ENCODE measurements around the gene ZNF592.

GRCh38 chr15:84794162-84794547 lies 45.8 kb downstream of the ZNF592 start:
- no peak for TF ChIP-seq POLR2A (IDR thresholded peaks at IDR 0.05; ENCODE audit: low read depth, low read length)
- no peak for TF ChIP-seq POLR2AphosphoS5 (IDR thresholded peaks at IDR 0.05; ENCODE audit: low read depth, low read length)
- no peak for TF ChIP-seq TAF1 (IDR thresholded peaks at IDR 0.05; ENCODE audit: borderline replicate concordance, low read depth, low read length)

All from GM12892 (cell line).